HepG2 (cell line): ENCODE measurements around the gene CALML6. TPM values are rescaled to one million over a fixed set of nuclear protein-coding genes. Genes with fewer than 3 reads are reported as not detected.

ENCODE experiments used
- GABPB1 ChIP-seq: IDR thresholded peaks from 2 replicates; pipeline ENCODE4 v1.6.1; 2016; ENCODE audit warnings: mild to moderate bottlenecking, missing genetic modification reagents, moderate library complexity, missing compliant biosample characterization
- HDAC2 ChIP-seq: sonication (generic); formaldehyde crosslinking; IDR thresholded peaks from 2 replicates; pipeline ENCODE4 v1.4.0; 2020; ENCODE audit warnings: missing genetic modification reagents
- HNRNPH1 ChIP-seq: fragments of 200-400 bp; formaldehyde crosslinking; optimal IDR thresholded peaks from 2 replicates; pipeline ENCODE3; 2017; ENCODE audit warnings: mild to moderate bottlenecking, low read depth, low read length
- KAT8 ChIP-seq: IDR thresholded peaks from 2 replicates; pipeline ENCODE4 v1.6.1; 2016; ENCODE audit warnings: missing genetic modification reagents, missing compliant biosample characterization
- NFIB ChIP-seq: sonication (generic); formaldehyde crosslinking; IDR thresholded peaks from 2 replicates; pipeline ENCODE4 v1.9.0; 2021; ENCODE audit warnings: missing genetic modification reagents, mild to moderate bottlenecking, borderline replicate concordance
- RBM22 ChIP-seq: fragments of 200-400 bp; formaldehyde crosslinking; optimal IDR thresholded peaks from 2 replicates; pipeline ENCODE3; 2017; ENCODE audit warnings: mild to moderate bottlenecking, low read length, moderate library complexity
- SIX1 ChIP-seq: sonication (generic); formaldehyde crosslinking; IDR thresholded peaks from 2 replicates; pipeline ENCODE4 v1.4.0; 2020; ENCODE audit warnings: missing genetic modification reagents, borderline replicate concordance
- SMARCE1 ChIP-seq: fragments of 450-650 bp; IDR thresholded peaks from 2 replicates; pipeline ENCODE4 v1.6.1; 2017; ENCODE audit warnings: borderline replicate concordance
- ZFP91 ChIP-seq: sonication (generic); formaldehyde crosslinking; IDR thresholded peaks from 2 replicates; pipeline ENCODE4 v1.9.0; 2022; ENCODE audit warnings: missing genetic modification reagents, mild to moderate bottlenecking, borderline replicate concordance
- ZMAT3 ChIP-seq: sonication (generic); formaldehyde crosslinking; conservative IDR thresholded peaks from 2 replicates; pipeline ENCODE4 v1.7.0; 2021; ENCODE audit warnings: missing genetic modification reagents
- ZNF337 ChIP-seq: sonication (generic); formaldehyde crosslinking; IDR thresholded peaks from 2 replicates; pipeline ENCODE4 v1.5.1; 2020; ENCODE audit warnings: missing genetic modification reagents, low read depth, mild to moderate bottlenecking, borderline replicate concordance
- ZNF547 ChIP-seq: sonication (generic); formaldehyde crosslinking; IDR thresholded peaks from 2 replicates; pipeline ENCODE4 v1.5.1; 2020; ENCODE audit warnings: mild to moderate bottlenecking, missing genetic modification reagents
- ZNF687 ChIP-seq: sonication (generic); formaldehyde crosslinking; IDR thresholded peaks from 2 replicates; pipeline ENCODE4 v1.5.1; 2020; ENCODE audit warnings: mild to moderate bottlenecking, missing genetic modification reagents, moderate library complexity
- ZNF83 ChIP-seq: sonication (generic); formaldehyde crosslinking; IDR thresholded peaks from 2 replicates; pipeline ENCODE4 v1.4.0; 2020; ENCODE audit warnings: missing genetic modification reagents, mild to moderate bottlenecking, borderline replicate concordance
- ZNF841 ChIP-seq: sonication (generic); formaldehyde crosslinking; IDR thresholded peaks from 2 replicates; pipeline ENCODE4 v1.8.1; 2023; ENCODE audit warnings: missing genetic modification reagents, borderline replicate concordance
- polyA plus RNA-seq, 8 experiments: library from polyadenylated mRNA; depleted of rRNA in 3 of 8; stranded (reverse) in 7 of 8; unstranded in 1 of 8; fragments of >200 nt; fragmentation: Illumina TruSeq in 4 of 8; extraction: Trizol in 4 of 8; gene quantifications; 2 replicates each; pipeline versions ENCODE4 v1.2.1 to v1.2.3, GENCODE V29; 2011 to 2016; ENCODE audit warnings: low read depth in 4 of 8, missing spikeins in 1 of 8, mixed read lengths in 1 of 8; ENCODE audit not compliant: insufficient read depth in 1 of 8
- total RNA-seq, 5 experiments: library from RNA; depleted of rRNA; stranded (reverse); fragments of >200 nt; fragmentation: Illumina TruSeq; extraction: Trizol; gene quantifications; 2 replicates each; pipeline ENCODE4 v1.2.3, GENCODE V29; 2016; ENCODE audit warnings: low read depth in 1 of 5
- TF ChIP-seq, protein P1 (sequence below): sonication (generic); formaldehyde crosslinking; IDR thresholded peaks from 2 replicates; pipeline ENCODE4 v1.4.0; 2020; ENCODE audit warnings: mild to moderate bottlenecking, missing genetic modification reagents
- TF ChIP-seq, protein P2 (sequence below): sonication (generic); formaldehyde crosslinking; IDR thresholded peaks from 2 replicates; pipeline ENCODE4 v1.8.1; 2023; ENCODE audit warnings: mild to moderate bottlenecking, moderate library complexity, missing genetic modification reagents

Gene CALML6
- total and polyA plus RNA-seq, 2 of the 13 experiments (the other 11 are each of a cell fraction or from before 2014, with no cell fraction given): 0.11 to 0.12 TPM

DNA sequence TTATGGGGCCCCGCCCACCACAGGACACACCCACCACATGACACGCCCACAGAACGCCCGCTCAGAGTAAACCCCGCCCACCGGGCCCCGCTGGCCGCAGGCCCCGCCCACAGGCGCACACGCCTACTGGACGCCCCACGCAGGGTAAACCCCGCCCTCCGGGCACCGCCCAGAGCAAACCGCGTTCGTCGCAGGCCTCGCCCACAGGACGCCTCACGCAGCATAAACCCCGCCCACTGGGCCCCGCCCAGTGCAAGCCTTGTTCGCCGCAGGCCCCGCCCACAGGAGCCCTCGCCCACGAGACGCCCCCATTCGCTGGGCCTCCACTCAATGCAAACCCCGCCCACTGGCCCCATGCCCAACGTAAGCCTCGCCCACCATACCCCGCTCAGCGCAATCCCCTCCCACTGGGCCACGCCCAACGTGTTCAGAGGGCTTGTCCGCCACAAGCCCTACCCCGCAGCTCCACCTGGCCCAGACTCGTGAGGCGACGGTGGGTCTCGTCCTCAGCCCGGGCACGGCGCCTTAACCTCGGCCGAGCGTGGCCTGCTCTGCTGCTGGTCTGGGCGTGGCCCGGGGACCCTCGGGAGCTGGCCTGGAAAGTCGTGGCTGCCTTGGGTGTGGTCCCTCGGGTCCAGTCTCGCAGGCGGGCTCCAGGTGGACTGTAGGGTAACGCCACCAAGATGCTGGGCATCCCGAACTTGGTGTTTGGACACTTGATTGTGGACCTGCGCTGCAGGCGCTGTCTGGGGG, 4.4 kb downstream of the CALML6 start (continued):
- TF ChIP-seq ZNF687: peak; percentile 63
- peak; percentile 55; the same call in 1 of the 2 replicates for TF ChIP-seq GABPB1 (CRISPR knock-in tag)
- 0 out of 2 replicates have a peak, but pooled peaks have one; percentile 48 for TF ChIP-seq KAT8 (CRISPR knock-in tag)
- no peak for TF ChIP-seq ZNF337 (CRISPR knock-in tag)
- TF ChIP-seq RBM22: no peak
- no peak for TF ChIP-seq ZNF83
- TF ChIP-seq HNRNPH1: no peak
- no peak for TF ChIP-seq ZNF841 (CRISPR knock-in tag)
- TF ChIP-seq, protein P1, sequence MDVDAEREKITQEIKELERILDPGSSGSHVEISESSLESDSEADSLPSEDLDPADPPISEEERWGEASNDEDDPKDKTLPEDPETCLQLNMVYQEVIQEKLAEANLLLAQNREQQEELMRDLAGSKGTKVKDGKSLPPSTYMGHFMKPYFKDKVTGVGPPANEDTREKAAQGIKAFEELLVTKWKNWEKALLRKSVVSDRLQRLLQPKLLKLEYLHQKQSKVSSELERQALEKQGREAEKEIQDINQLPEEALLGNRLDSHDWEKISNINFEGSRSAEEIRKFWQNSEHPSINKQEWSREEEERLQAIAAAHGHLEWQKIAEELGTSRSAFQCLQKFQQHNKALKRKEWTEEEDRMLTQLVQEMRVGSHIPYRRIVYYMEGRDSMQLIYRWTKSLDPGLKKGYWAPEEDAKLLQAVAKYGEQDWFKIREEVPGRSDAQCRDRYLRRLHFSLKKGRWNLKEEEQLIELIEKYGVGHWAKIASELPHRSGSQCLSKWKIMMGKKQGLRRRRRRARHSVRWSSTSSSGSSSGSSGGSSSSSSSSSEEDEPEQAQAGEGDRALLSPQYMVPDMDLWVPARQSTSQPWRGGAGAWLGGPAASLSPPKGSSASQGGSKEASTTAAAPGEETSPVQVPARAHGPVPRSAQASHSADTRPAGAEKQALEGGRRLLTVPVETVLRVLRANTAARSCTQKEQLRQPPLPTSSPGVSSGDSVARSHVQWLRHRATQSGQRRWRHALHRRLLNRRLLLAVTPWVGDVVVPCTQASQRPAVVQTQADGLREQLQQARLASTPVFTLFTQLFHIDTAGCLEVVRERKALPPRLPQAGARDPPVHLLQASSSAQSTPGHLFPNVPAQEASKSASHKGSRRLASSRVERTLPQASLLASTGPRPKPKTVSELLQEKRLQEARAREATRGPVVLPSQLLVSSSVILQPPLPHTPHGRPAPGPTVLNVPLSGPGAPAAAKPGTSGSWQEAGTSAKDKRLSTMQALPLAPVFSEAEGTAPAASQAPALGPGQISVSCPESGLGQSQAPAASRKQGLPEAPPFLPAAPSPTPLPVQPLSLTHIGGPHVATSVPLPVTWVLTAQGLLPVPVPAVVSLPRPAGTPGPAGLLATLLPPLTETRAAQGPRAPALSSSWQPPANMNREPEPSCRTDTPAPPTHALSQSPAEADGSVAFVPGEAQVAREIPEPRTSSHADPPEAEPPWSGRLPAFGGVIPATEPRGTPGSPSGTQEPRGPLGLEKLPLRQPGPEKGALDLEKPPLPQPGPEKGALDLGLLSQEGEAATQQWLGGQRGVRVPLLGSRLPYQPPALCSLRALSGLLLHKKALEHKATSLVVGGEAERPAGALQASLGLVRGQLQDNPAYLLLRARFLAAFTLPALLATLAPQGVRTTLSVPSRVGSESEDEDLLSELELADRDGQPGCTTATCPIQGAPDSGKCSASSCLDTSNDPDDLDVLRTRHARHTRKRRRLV (CRISPR knock-in tag): 0 out of 2 replicates have a peak, but pooled peaks have one; percentile 67
- TF ChIP-seq SMARCE1: no peak
- TF ChIP-seq HDAC2 (CRISPR knock-in tag): peak; percentile 54
- TF ChIP-seq NFIB (CRISPR knock-in tag): no peak
- no peak; the same call in 1 of the 2 replicates for TF ChIP-seq ZMAT3 (CRISPR knock-in tag)
- no peak for TF ChIP-seq SIX1
- TF ChIP-seq ZFP91 (CRISPR knock-in tag): peak; percentile 1; the same call in 1 of the 2 replicates
- TF ChIP-seq, protein P2, sequence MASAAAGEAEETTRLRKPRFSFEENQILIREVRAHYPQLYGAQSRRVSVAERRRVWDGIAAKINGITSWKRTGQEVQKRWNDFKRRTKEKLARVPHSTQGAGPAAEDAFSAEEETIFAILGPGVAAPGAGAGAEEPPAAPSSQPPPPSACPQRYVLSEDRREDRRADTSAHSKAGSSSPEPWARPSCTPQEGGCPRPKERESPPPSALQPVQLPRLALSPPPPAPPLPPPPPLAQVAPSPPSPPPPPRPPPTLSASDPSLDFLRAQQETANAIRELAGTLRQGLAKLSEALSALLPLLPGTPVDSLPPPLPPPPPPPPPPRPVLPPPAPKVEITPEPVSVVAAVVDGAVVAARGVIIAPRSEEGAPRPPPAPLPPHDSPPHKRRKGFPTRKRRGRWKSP (CRISPR knock-in tag): 0 out of 2 replicates have a peak, but pooled peaks have one; percentile 48
- TF ChIP-seq ZNF547: peak; percentile 69; the same call in 1 of the 2 replicates
